Mesenchymal stem cell (in vitro differentiated cells and primary cell): Measurements from ENCODE around the gene SLC35F4.

Experiments
- DNase-seq: peaks from one replicate; pipeline ENCODE4 v3.0.0-alpha.2; 2013
- H2AFZ ChIP-seq: one replicate; pipeline ENCODE4 v1.6.1; 2013; ENCODE audit warnings: low read depth, mild to moderate bottlenecking, control low read depth, inconsistent platforms, low read length, moderate library complexity
- H2AK5ac ChIP-seq: 2 replicates; pipeline ENCODE4 v1.6.1; 2013; ENCODE audit warnings: low read length, moderate library complexity, mild to moderate bottlenecking, inconsistent platforms; ENCODE audit not compliant: severe bottlenecking
- H2BK120ac ChIP-seq: one replicate; pipeline ENCODE4 v1.6.1; 2013; ENCODE audit warnings: low read depth, mild to moderate bottlenecking, inconsistent platforms, low read length, moderate library complexity
- H2BK12ac ChIP-seq, 2 experiments: one replicate each; pipeline ENCODE4 v1.6.1; 2013; ENCODE audit warnings: inconsistent platforms in 2 of 2, low read length in 2 of 2, mild to moderate bottlenecking in 2 of 2, moderate library complexity in 2 of 2, control low read depth in 1 of 2
- H2BK15ac ChIP-seq: one replicate; pipeline ENCODE4 v1.6.1; 2013; ENCODE audit warnings: mild to moderate bottlenecking, low read depth, inconsistent platforms; ENCODE audit not compliant: poor library complexity, severe bottlenecking
- H2BK5ac ChIP-seq: 2 replicates; pipeline ENCODE4 v1.6.1; 2013; ENCODE audit warnings: low read depth, mild to moderate bottlenecking, low read length, control low read depth, inconsistent platforms; ENCODE audit not compliant: poor library complexity, severe bottlenecking
- H3K14ac ChIP-seq, 2 experiments: one replicate each; pipeline ENCODE4 v1.6.1; 2013; ENCODE audit warnings: inconsistent platforms in 2 of 2, low read length in 2 of 2, control low read depth in 1 of 2, mild to moderate bottlenecking in 1 of 2, moderate library complexity in 1 of 2
- H3K18ac ChIP-seq, 2 experiments: one replicate each; pipeline ENCODE4 v1.6.1; 2013; ENCODE audit warnings: inconsistent platforms in 2 of 2, low read length in 2 of 2, control low read depth in 1 of 2, low read depth in 1 of 2, mild to moderate bottlenecking in 1 of 2
- H3K23ac ChIP-seq, 2 experiments: one replicate each; pipeline ENCODE4 v1.6.1; 2013; ENCODE audit warnings: inconsistent platforms in 2 of 2, low read length in 2 of 2, mild to moderate bottlenecking in 2 of 2, moderate library complexity in 2 of 2, control low read depth in 1 of 2
- H3K27ac ChIP-seq: 2 replicates; pipeline ENCODE4 v1.5.1; 2013; ENCODE audit warnings: mild to moderate bottlenecking, moderate library complexity, low read length, control low read depth, inconsistent platforms; ENCODE audit not compliant: poor library complexity, severe bottlenecking
- H3K27me3 ChIP-seq, 2 experiments: 2 replicates each; pipeline versions ENCODE4 v1.6.1 to v1.7.0; 2013; ENCODE audit warnings: low read length in 2 of 2, mild to moderate bottlenecking in 2 of 2, moderate library complexity in 2 of 2, control low read depth in 1 of 2, inconsistent platforms in 1 of 2; ENCODE audit not compliant: control insufficient read depth in 1 of 2, insufficient read depth in 1 of 2
- H3K36me3 ChIP-seq, 2 experiments: 2 replicates each; pipeline versions ENCODE4 v1.6.1 to v1.7.0; 2013; ENCODE audit warnings: low read length in 2 of 2, control low read depth in 1 of 2, inconsistent platforms in 1 of 2, low read depth in 1 of 2, mild to moderate bottlenecking in 1 of 2; ENCODE audit not compliant: insufficient read depth in 2 of 2, control insufficient read depth in 1 of 2
- H3K4ac ChIP-seq, 2 experiments: one replicate each; pipeline ENCODE4 v1.6.1; 2013; ENCODE audit warnings: inconsistent platforms in 2 of 2, low read length in 2 of 2, mild to moderate bottlenecking in 2 of 2, moderate library complexity in 2 of 2, control low read depth in 1 of 2, low read depth in 1 of 2
- H3K4me1 ChIP-seq: 2 replicates; pipeline ENCODE4 v1.6.1; 2013; ENCODE audit warnings: low read depth, low read length, control low read depth; ENCODE audit not compliant: control insufficient read depth, insufficient read depth
- H3K4me2 ChIP-seq: 2 replicates; pipeline ENCODE4 v1.6.1; 2013; ENCODE audit warnings: low read length, mild to moderate bottlenecking, inconsistent platforms; ENCODE audit not compliant: poor library complexity, severe bottlenecking
- H3K4me3 ChIP-seq, 2 experiments: 2 replicates each; pipeline versions ENCODE4 v1.5.1 to v1.7.0; 2013; ENCODE audit warnings: low read length in 2 of 2, mild to moderate bottlenecking in 2 of 2, control low read depth in 1 of 2, low read depth in 1 of 2; ENCODE audit not compliant: insufficient read depth in 1 of 2
- H3K79me1 ChIP-seq: replicated peaks from 2 replicates; pipeline ENCODE4 v1.6.1; 2013; ENCODE audit warnings: mild to moderate bottlenecking, control low read depth, low read length, inconsistent platforms; ENCODE audit not compliant: poor library complexity, severe bottlenecking
- H3K9ac ChIP-seq: 2 replicates; pipeline ENCODE4 v1.7.0; 2013; ENCODE audit warnings: mild to moderate bottlenecking, low read length, moderate library complexity
- H3K9me3 ChIP-seq: 2 replicates; pipeline ENCODE4 v1.7.0; 2013; ENCODE audit warnings: mild to moderate bottlenecking, low read length; ENCODE audit not compliant: control insufficient read depth
- H4K8ac ChIP-seq: one replicate; pipeline ENCODE4 v1.6.1; 2013; ENCODE audit warnings: inconsistent platforms, mild to moderate bottlenecking, low read length, moderate library complexity
- H4K91ac ChIP-seq: one replicate; pipeline ENCODE4 v1.6.1; 2013; ENCODE audit warnings: mild to moderate bottlenecking, low read length, inconsistent platforms
- WGBS: methylation state at CpG from one replicate; pipeline ENCODE4 v1.1.7; 2013; ENCODE audit warnings: mixed read lengths; 5-methylcytosine and 5-hydroxymethylcytosine counted together

SLC35F4 gene

GRCh38 chr14:57851354-57851753 is 14.5 kb downstream of the SLC35F4 start:
- H3K27me3 ChIP-seq, result no peaks in the 10 kb centered on the region
- H3K4me2 ChIP-seq, result no peak overlapping the region
- H3K14ac ChIP-seq, result no peak overlapping the region
- no peaks in the 10 kb centered on the region for H3K4me1 ChIP-seq
- no peak overlapping the region for H3K9ac ChIP-seq
- no peak overlapping the region for H4K91ac ChIP-seq
- no peak overlapping the region for H2AK5ac ChIP-seq
- H3K36me3 ChIP-seq, result no peaks in the 10 kb centered on the region
- H3K9me3 ChIP-seq, result no peaks in the 10 kb centered on the region
- H2BK12ac ChIP-seq, result no peak overlapping the region
- H3K79me1 ChIP-seq, result no peaks in the 10 kb centered on the region
- H2BK15ac ChIP-seq, result no peak overlapping the region
- H3K18ac ChIP-seq, result no peak overlapping the region
- H4K8ac ChIP-seq, result no peak overlapping the region
- no peak overlapping the region for H2AFZ ChIP-seq
- DNase-seq, result no peak
- no peak overlapping the region for H2BK120ac ChIP-seq
- no peak overlapping the region for H3K4me3 ChIP-seq
- no peak overlapping the region for H3K23ac ChIP-seq
- H3K27ac ChIP-seq, result no peak overlapping the region
- H3K4ac ChIP-seq, result no peak overlapping the region
- H2BK5ac ChIP-seq, result no peak overlapping the region

GRCh38 chr14:57848786-57849185 is 17.1 kb downstream of the SLC35F4 start:
- H3K27me3 ChIP-seq, result no peaks in the 10 kb centered on the region
- H2AK5ac ChIP-seq, result no peak overlapping the region
- H3K4me1 ChIP-seq, result no peaks in the 10 kb centered on the region
- no peak overlapping the region for H2BK120ac ChIP-seq
- H2AFZ ChIP-seq, result no peak overlapping the region
- no peak overlapping the region for H3K4me2 ChIP-seq
- H3K14ac ChIP-seq, result no peak overlapping the region
- H3K79me1 ChIP-seq, result no peaks in the 10 kb centered on the region
- no peak overlapping the region for H3K27ac ChIP-seq
- no peak overlapping the region for H3K4ac ChIP-seq
- H2BK12ac ChIP-seq, result no peak overlapping the region
- H3K23ac ChIP-seq, result no peak overlapping the region
- peak overlapping the region; percentile 77 for H3K9ac ChIP-seq
- no peak overlapping the region for H2BK15ac ChIP-seq
- H3K9me3 ChIP-seq, result no peaks in the 10 kb centered on the region
- H2BK5ac ChIP-seq, result no peak overlapping the region
- H4K8ac ChIP-seq, result no peak overlapping the region
- H4K91ac ChIP-seq, result no peak overlapping the region
- no peak overlapping the region for H3K18ac ChIP-seq
- DNase-seq, result no peak
- H3K4me3 ChIP-seq, result peak overlapping the region in 1 of 2 experiments; percentile 46
- no peaks in the 10 kb centered on the region for H3K36me3 ChIP-seq
- WGBS, result 44% methylated on average over 2 of the region's 3 CpGs

GRCh38 chr14:57848353-57848752 is 17.5 kb downstream of the SLC35F4 start:
- WGBS, result 84% methylated on average over 4 of the region's 4 CpGs
- Histone ChIP-seq H3K18ac (no peak overlapping the region), H2AFZ (no peak overlapping the region), H3K79me1 (no peaks in the 10 kb centered on the region), H3K27ac (no peak overlapping the region), H3K36me3 (no peaks in the 10 kb centered on the region), H2BK5ac (no peak overlapping the region), H3K14ac (no peak overlapping the region), H3K23ac (no peak overlapping the region), H3K4me3 (peak overlapping the region in 1 of 2 experiments; percentile 64), H3K4me2 (no peak overlapping the region), H3K4me1 (no peaks in the 10 kb centered on the region), H2BK12ac (no peak overlapping the region), H3K9ac (peak overlapping the region; percentile 77), H2BK120ac (no peak overlapping the region), H3K9me3 (no peaks in the 10 kb centered on the region), H3K27me3 (no peaks in the 10 kb centered on the region), H2AK5ac (no peak overlapping the region), H2BK15ac (no peak overlapping the region), H4K8ac (no peak overlapping the region), H4K91ac (no peak overlapping the region), H3K4ac (no peak overlapping the region)
- DNase-seq, result no peak

GRCh38 chr14:57847706-57848105 is 18.2 kb downstream of the SLC35F4 start:
- Histone ChIP-seq H4K8ac (no peak overlapping the region), H2BK120ac (no peak overlapping the region), H3K79me1 (no peaks in the 10 kb centered on the region), H3K23ac (no peak overlapping the region), H2BK15ac (no peak overlapping the region), H3K36me3 (no peaks in the 10 kb centered on the region), H3K4me2 (no peak overlapping the region), H3K14ac (no peak overlapping the region), H3K27ac (no peak overlapping the region), H3K4me3 (peak overlapping the region in 1 of 2 experiments; percentile 64), H2AK5ac (no peak overlapping the region), H3K4ac (no peak overlapping the region), H2BK5ac (no peak overlapping the region), H2AFZ (no peak overlapping the region), H3K18ac (no peak overlapping the region), H4K91ac (no peak overlapping the region), H3K9me3 (no peaks in the 10 kb centered on the region), H2BK12ac (no peak overlapping the region), H3K4me1 (no peaks in the 10 kb centered on the region), H3K27me3 (no peaks in the 10 kb centered on the region), H3K9ac (peak overlapping the region; percentile 77)
- DNase-seq, result no peak
- 100% methylated on average over 2 of the region's 2 CpGs for WGBS
